GM18870 (cell line): ENCODE data around the gene NOG.

ENCODE experiments used
- ATAC-seq: cut with Tn5 transposase; IDR thresholded peaks from one replicate; pipeline ENCODE4 v1.9.1; 2021; ENCODE audit warnings: moderate library complexity; ENCODE audit not compliant: unreplicated experiment

NOG gene

DNA sequence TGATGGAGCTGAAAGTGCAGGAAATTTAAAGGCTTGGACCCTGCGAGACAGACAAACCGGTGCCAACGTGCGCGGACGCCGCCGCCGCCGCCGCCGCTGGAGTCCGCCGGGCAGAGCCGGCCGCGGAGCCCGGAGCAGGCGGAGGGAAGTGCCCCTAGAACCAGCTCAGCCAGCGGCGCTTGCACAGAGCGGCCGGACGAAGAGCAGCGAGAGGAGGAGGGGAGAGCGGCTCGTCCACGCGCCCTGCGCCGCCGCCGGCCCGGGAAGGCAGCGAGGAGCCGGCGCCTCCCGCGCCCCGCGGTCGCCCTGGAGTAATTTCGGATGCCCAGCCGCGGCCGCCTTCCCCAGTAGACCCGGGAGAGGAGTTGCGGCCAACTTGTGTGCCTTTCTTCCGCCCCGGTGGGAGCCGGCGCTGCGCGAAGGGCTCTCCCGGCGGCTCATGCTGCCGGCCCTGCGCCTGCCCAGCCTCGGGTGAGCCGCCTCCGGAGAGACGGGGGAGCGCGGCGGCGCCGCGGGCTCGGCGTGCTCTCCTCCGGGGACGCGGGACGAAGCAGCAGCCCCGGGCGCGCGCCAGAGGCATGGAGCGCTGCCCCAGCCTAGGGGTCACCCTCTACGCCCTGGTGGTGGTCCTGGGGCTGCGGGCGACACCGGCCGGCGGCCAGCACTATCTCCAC, at the start of gene NOG:
NOG (plus strand) TSS at position 54 of the 674 bp plus-strand sequence; CDS start at position 579, 525 bp downstream.
- ATAC-seq = no peak

DNA sequence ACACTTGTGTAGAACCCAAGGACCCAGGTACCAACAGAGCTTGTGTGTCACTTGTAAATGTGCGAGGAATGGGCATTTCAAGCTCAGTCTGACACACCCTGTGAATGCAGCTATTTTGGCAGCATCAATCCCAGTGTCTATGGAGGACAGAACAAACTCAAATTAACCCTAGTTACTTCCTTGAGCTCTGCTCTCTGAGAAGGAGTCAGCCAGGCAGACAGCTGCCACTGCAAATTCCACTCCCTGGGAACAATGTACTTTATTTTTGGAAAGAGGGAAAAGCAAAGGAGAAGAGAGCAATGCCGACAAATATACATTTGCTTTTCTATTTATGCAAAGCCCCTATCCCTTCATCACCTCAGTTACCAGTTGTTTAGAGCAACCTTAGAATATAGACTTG, 48.4 kb upstream of the NOG start:
- no peak for ATAC-seq

DNA sequence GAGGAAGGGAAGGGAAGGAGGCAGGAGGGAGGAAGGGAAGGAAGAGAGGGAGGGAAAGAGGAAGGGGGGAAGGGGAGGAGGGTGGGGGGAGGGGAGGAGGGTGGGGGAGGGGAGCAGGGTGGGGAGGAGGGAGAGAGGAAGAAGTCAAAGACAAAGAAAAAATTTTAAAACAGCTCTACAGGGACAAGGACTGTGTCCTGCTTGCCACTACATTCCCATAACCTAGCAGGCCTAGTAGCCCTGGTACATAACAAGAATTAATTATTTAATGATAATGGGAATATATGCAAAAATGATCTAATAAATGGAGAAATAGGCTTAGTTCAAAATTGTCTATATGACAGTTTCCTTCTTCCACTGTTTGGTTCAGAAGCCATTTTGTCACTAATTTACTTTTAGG, 47.6 kb upstream of the NOG start:
- no peak for ATAC-seq

DNA sequence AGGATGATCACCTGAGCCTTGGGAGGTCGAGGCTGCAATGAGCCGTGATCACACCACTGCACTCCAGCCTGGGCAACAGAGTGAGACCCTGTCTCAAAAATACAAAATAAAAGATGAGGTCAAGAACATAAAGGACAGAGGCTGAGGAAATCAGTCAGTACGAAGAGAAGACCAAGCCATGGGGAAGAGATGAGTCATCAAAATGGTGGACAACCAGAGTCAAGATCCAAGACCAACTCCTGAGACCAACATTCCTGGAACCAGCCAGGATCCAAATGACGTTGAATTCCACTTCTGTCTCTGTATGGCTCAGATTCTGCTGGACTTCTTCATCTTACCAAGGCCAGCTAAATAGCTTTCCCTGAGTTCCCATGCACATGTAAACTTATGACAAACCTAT, 44.8 kb upstream of the NOG start:
- ATAC-seq = no peak

DNA sequence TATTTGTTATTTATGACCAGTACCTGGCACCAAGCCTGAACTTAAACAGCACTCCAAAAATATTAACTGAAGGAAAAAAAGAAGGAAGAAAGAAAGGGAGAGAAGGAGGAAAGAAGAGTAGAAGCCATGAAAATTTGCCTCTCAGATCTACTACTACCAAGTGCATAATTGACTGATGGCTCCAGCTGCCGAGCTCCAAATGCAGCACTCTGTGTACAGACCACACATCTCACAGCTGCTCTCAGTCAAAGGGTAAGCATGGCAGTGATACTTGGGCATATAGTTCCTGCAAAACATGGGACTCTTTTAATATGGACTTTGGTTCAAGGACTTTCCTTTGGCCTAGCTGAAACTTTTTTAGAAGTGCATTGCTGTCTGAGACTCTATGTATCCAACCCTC, 44.0 kb upstream of the NOG start:
- no peak for ATAC-seq

DNA sequence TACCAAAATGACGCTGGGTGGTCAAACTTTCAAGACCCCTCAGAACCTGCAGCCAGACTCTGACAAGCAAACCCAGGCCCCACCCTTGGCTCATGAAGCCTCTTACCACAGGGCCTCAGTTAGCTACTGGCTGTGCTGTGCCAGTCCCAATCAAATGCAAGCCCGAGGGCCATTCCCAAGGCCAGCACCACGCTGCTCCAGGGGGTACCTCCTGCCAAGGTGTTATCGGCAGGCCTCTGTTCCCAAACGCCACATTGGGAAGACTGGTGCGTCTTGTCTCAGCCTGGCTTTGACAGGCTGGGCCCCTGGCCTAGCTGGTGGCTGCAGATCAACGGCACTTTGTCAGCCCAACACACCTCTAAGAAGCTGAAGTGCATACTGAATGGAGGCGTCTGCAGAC, 35.8 kb upstream of the NOG start:
- ATAC-seq = no peak

DNA sequence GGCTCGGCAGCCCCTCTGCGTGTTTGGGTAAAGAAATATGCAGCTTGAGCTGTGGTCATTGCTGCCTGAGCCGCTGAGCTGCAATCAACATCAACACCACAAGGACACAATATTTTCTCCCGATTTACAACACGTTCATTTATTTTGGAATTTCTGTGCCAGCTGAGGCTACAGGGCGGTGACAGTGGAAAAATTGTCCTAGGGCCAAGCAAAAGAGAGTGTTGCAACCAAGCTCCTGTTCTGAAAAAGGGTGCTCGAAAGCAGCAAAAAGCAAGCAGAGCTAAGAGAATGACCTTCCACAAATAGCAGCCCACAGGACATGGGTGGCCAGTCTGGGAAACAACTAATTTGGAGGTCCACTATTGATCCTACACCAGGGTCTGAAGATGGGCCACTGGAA, 35.4 kb upstream of the NOG start:
- no peak for ATAC-seq

DNA sequence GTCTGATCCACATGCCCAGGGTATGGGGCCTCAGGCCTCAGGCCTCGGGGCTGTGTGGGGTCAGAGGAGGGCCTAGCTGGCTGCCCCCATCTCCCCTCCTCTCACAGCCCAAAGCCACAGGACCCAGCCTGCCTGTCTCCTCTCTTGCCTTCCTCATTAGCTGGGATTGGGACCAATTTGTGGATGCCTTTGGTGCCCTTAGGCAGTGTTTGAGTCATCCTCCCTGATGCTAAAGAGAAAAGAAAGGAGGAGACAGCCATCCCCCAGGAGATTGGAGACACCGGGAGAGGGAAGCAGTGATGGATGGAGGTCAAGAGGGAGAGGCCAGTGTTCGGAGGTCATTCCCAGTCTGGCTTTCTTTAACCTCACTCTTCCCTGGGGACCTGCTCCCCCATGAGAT, 23.3 kb upstream of the NOG start:
- ATAC-seq = no peak

DNA sequence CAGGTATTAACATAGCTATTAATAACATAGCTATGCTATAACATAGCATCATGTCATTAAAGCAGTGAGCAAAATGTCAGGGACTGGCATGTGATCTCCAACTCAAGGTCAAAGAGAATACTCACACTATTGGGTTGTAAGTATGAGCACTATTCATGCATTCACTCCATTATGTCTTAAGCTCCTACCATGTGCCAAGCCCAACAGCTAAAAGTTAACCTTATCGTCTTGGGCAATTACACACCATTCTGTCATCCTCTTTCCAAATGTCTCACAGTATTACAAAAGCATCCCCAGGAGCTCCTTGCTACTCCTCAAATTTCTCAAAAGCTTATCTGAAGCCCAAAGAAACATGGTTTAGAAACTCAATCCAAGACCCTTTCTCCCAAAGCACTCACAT, 22.0 kb upstream of the NOG start:
- ATAC-seq = no peak

DNA sequence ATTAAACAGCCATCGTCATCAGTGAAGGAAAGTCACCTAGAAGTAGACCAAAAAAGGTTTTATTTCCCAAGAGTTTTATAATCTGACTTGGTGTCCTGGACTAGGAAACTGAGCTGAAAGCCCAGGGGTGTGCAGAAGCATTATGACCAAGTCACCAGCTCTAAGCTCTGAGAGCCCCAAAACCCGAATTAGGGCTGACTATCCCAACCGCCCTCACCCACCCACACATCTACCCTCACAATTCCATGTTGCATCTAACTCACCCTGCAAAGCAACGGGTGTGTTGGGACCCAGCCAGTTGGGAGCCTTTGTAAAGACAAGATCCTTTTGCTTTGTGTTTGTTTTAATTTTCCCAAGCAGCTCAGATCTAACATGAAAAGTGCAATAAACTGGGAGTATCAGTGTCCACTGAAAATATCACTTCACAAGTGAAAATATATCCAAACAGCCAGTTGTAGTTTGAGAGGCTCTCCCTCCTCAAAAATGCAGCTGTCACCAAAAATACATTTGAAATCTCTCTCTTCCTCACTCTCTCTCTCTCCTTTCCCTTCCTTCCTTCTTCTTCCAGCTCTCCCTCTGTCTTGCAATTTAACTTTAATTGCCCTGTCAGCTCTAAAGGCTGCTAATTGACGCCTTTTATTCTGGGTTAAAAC, 16.2 kb upstream of the NOG start:
- no peak for ATAC-seq

DNA sequence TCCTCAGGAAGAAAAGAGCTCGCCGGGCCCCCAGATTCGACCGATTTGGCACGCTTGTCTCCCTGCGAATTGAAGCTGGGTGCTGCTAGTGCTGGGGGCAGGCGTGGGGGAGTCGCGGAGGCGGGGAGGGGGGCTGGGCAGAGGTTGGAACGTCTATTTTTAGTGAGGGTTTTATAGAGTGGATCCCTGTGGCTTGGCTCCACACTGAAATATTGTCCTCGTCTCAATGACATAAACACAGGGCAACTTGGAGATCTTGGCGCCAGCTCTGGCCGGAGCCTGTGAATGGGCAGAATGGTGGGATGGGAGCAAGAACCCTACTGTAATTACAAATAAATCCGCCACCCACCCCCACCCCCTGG, 15.7 kb upstream of the NOG start:
- ATAC-seq = no peak

DNA sequence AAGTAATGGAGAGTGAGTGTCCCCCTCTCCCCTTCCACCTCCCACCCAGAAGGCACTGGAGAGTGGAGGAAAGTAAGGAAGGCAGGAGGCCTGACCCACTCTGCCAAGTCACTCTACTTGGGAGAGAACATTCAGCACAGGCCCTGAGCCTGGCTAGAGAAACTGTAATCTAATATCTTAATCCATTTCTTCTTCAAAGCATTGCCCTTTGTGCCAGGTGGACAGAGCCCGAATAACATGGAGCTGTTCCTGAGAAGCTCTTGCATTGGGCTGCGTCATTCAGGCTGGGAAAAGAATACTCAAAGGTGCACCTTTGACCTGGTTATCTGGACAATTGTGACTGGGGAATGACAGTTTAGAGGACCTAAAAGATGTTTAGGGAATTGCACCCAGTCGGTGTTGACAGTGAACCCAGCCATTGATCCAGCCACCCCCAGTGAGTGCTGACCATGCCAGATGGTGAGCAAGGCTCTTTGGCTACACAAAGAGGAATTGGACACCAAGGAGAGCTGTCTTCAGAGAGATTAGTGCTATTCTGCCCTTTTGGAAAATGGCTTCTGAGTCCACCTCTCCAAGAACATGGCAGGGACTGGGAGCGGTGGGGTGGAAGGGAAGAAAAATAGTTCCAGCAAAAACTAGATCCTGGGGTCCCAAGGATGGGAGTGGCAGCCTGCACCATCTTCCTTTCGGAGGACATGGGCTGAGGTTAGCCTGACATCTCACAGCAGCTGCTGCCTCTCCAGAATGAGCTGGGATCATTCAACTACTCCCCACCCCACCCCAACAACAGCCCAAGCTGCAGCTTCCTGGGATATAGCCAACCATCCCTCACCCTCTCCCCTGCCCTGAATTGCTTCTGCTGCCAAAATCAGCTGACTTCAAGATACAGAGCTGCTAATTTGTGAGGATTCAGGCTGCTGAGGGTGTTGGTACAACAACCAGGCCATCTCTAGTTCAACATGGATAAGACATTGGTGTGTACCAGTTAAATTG, 11.6 kb upstream of the NOG start:
- ATAC-seq = no peak

DNA sequence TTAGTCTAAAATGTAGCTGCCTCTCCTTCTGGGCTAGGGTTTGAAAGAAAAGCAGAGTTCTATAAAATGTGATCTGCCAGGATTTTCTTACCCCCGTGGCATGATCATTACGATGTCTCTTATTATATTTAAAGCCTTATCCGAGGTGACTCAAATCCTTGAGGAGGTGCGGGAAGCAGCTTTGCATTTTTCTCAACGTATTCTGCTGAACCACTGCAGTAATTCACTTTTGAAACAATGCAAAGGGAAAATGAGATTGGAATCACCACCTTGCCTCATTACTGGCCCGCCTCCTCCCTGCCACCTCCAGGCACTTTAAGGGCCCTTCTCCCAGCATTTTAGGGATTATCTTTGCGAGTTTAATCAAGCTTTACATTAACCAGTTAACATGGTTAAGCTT, 9.7 kb upstream of the NOG start:
- ATAC-seq = no peak

DNA sequence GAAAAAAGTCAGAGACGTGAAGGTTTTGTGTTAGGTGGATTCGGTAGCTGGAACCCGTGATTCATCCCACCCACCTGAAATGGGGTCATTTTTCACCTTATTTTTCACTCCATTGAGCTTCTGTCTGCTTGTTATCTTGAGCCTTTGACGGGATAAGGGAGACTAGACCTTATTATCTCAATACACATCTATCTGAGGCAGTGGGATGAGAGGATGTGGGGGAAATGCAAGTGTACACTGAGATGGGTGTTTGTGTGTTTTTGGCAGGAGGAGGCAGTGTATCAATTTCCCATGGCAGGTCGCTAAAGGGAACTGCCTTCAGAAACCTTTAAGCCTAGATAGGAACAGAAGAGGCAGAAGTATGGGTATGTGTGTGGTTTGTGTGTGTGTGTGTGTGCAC, 6.2 kb upstream of the NOG start:
- no peak for ATAC-seq

DNA sequence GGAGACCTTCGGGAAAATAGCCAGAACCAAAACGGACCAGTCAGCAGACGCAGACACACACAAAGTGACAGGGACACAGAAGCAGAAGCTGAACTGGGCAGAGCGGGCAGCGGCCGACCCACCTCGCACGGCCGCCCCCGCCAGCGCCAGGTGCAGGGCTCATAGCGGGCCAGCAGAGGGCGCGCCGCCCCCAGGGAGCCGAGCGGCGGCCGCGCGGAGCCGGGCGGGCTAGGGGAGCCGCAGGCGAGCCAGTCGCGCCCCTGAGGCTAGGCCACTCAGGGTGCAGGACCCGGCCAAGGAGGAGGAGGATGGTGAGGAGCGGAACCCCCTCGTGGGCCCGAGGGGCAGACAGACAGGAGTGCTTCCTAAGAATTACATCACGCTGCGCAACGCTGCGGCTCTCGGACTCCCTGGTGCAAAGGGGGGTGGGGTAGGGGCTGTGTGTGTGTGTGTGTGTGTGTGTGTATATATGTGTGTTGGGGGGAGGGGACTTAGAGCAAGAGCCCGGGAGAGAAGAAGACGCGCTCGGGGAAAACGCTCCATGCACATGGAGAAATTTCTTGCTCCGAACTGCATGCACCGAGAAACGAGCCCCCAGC, 913 bp upstream of the NOG start:
- ATAC-seq = no peak

DNA sequence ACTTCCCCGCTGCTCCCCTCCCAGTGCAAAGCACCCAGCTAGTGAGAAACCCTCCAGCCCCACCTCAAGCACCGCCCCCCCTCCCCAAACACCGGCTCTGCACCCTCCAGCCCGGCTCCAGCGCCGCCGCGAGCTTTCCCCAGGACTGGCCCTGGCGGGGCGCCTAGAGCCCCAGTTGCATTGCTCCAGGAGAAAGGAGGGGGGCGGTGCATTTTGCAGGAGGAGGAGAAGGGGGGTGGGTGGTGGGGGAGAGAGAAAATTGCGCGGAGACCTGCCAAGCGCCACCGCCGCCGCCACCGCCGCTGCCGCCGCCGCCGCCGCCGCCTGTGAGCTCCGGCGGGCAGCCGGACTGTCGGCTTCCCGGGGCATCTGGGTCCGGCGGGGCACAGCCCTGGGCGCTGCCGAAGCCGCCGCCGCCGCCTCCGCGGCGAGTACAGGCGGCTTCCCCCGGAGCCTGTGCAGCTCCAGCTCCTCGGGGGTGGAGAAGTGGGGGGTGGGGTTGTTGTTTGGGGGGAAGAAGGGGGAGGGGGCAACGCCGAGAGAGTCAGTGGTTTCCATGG, 333 bp upstream of the NOG start:
- ATAC-seq = no peak

DNA sequence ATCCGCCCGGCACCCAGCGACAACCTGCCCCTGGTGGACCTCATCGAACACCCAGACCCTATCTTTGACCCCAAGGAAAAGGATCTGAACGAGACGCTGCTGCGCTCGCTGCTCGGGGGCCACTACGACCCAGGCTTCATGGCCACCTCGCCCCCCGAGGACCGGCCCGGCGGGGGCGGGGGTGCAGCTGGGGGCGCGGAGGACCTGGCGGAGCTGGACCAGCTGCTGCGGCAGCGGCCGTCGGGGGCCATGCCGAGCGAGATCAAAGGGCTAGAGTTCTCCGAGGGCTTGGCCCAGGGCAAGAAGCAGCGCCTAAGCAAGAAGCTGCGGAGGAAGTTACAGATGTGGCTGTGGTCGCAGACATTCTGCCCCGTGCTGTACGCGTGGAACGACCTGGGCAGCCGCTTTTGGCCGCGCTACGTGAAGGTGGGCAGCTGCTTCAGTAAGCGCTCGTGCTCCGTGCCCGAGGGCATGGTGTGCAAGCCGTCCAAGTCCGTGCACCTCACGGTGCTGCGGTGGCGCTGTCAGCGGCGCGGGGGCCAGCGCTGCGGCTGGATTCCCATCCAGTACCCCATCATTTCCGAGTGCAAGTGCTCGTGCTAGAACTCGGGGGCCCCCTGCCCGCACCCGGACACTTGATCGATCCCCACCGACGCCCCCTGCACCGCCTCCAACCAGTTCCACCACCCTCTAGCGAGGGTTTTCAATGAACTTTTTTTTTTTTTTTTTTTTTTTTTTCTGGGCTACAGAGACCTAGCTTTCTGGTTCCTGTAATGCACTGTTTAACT, 1.0 kb downstream of the NOG start:
- ATAC-seq = no peak

DNA sequence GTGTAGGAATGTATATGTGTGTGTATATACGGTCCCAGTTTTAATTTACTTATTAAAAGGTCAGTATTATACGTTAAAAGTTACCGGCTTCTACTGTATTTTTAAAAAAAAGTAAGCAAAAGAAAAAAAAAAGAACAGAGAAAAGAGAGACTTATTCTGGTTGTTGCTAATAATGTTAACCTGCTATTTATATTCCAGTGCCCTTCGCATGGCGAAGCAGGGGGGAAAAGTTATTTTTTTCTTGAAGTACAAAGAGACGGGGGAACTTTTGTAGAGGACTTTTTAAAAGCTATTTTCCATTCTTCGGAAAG, 1.6 kb downstream of the NOG start:
- no peak for ATAC-seq

DNA sequence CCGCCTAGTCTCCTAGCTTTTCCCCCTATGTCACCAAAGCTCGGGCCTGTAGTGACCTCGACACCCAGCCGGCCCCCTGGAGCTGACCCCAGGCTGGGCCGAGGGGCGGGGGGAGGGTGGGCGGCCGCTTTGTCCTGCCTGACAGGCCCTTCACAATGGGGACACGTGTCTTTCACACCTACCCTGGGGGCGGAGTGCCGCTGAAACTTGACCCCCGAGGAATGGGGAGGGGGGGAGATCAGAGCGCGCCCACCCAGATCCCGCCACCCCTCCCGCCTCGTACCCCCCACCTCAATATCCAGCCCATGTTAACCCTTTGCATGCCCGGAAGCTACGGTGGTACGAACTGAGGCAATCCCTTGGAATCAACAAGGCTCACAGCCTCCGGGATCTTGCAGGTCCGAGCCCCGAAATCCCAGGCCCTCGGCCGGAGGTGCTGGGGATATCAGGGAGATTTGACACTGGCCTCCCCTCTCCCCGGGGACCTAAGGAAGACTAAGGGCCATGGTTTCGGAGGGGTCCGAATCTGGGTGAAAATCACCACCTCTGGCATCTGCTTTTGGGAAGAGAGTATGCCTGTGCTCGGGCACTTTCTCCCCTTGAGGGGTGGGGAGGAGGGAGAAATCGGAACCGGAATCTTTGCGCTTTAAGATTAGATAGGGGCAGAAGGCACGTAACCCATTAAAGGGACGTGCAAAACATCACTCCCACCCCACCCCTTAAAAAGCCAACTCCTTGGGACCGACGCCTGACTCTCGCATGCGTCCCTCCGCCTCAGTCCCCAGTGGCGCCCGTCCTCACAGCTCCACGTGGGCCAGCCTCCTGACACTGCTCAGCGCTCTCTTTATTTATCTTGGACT, 2.6 kb downstream of the NOG start:
- no peak for ATAC-seq
